HL-60 (cell line): ENCODE results near the gene NFIA.

Experiments used
- CTCF ChIP-seq: IDR thresholded peaks from one replicate; pipeline ENCODE4 v1.5.1; 2011; ENCODE audit warnings: low read length, control low read depth, inconsistent platforms; ENCODE audit not compliant: insufficient read depth
- POLR2AphosphoS5 ChIP-seq: IDR thresholded peaks from 2 replicates; pipeline ENCODE4 v1.6.1; 2012; ENCODE audit warnings: low read depth
- SPI1 ChIP-seq: IDR thresholded peaks from 2 replicates; pipeline ENCODE4 v1.6.1; 2012; ENCODE audit warnings: low read depth, mild to moderate bottlenecking, borderline replicate concordance
- TF ChIP-seq, protein P1 (sequence below): IDR thresholded peaks from 2 replicates; pipeline ENCODE4 v1.6.1; 2012; ENCODE audit warnings: low read depth; ENCODE audit not compliant: insufficient replicate concordance

DNA sequence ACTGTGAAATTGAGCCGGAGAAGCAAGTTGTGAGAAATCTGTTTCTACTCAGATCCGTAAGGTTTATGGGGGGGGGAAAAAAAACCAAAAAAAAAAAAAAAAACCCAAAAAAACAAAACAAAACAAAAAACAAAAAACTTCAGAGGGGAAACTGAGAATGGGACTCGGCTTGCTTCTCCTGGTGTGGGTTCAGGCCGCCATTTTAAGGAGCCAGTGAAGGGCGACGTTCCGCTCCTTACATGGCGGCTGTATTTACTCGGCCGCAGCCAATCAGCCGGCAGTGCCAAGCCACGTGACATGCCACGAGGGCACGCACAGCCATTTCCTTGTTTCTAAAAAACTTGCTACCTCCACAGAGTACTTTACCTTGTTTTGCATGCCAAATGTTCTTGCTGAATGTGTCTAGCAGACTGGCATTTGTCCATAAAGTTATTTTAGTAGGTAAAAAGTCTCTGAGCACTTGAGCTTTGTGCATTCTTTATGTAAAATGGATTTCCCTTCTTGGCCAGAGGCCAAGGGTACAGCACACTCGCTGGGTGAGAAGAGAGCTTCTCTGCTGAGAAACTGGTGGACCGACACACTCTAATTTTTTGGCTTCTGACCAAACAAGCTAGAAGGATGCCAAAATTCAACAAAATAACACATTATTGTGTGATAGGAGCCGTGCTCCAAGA is 101.8 kb downstream of the NFIA start:
- TF ChIP-seq CTCF: no peak
- no peak for TF ChIP-seq POLR2AphosphoS5
- TF ChIP-seq, protein P1, sequence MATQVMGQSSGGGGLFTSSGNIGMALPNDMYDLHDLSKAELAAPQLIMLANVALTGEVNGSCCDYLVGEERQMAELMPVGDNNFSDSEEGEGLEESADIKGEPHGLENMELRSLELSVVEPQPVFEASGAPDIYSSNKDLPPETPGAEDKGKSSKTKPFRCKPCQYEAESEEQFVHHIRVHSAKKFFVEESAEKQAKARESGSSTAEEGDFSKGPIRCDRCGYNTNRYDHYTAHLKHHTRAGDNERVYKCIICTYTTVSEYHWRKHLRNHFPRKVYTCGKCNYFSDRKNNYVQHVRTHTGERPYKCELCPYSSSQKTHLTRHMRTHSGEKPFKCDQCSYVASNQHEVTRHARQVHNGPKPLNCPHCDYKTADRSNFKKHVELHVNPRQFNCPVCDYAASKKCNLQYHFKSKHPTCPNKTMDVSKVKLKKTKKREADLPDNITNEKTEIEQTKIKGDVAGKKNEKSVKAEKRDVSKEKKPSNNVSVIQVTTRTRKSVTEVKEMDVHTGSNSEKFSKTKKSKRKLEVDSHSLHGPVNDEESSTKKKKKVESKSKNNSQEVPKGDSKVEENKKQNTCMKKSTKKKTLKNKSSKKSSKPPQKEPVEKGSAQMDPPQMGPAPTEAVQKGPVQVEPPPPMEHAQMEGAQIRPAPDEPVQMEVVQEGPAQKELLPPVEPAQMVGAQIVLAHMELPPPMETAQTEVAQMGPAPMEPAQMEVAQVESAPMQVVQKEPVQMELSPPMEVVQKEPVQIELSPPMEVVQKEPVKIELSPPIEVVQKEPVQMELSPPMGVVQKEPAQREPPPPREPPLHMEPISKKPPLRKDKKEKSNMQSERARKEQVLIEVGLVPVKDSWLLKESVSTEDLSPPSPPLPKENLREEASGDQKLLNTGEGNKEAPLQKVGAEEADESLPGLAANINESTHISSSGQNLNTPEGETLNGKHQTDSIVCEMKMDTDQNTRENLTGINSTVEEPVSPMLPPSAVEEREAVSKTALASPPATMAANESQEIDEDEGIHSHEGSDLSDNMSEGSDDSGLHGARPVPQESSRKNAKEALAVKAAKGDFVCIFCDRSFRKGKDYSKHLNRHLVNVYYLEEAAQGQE: no peak
- no peak for TF ChIP-seq SPI1
